Liver (tissue), 9 donors: ENCODE measurements around the gene ARHGEF40. TPM values are rescaled to one million over a fixed set of nuclear protein-coding genes. Genes with fewer than 3 reads are reported as not detected.

Experiments
- DNase-seq: peaks from one replicate; pipeline ENCODE4 v3.0.0-alpha.2; 2017; ENCODE audit warnings: low spot score
- H3K27ac ChIP-seq, 2 donors: one replicate each; pipeline ENCODE4 v1.7.0; 2013; ENCODE audit warnings: inconsistent platforms in 2 of 2, low read length in 2 of 2, control low read depth in 1 of 2, low read depth in 1 of 2, mild to moderate bottlenecking in 1 of 2
- H3K27me3 ChIP-seq, 4 donors: one replicate each; pipeline versions ENCODE4 v1.6.1 to v1.7.0; 2013; ENCODE audit warnings: low read length in 3 of 4, inconsistent platforms in 1 of 4, mild to moderate bottlenecking in 1 of 4, moderate library complexity in 1 of 4; ENCODE audit not compliant: control insufficient read depth in 4 of 4, insufficient read depth in 4 of 4
- H3K36me3 ChIP-seq, 4 donors: one replicate each; pipeline versions ENCODE4 v1.6.1 to v1.7.0; 2013; ENCODE audit warnings: low read length in 3 of 4, mild to moderate bottlenecking in 3 of 4, low read depth in 1 of 4, moderate library complexity in 1 of 4; ENCODE audit not compliant: control insufficient read depth in 4 of 4, insufficient read depth in 3 of 4
- H3K4me1 ChIP-seq, 4 donors: one replicate each; pipeline versions ENCODE4 v1.6.1 to v1.7.0; 2013; ENCODE audit warnings: low read length in 3 of 4, mild to moderate bottlenecking in 3 of 4, moderate library complexity in 1 of 4; ENCODE audit not compliant: control insufficient read depth in 4 of 4, insufficient read depth in 4 of 4
- H3K4me3 ChIP-seq, 3 donors: one replicate each; pipeline versions ENCODE4 v1.6.1 to v1.7.0; 2013; ENCODE audit warnings: low read length in 3 of 3, control low read depth in 1 of 3, low read depth in 1 of 3, mild to moderate bottlenecking in 1 of 3
- H3K9ac ChIP-seq, 2 donors: one replicate each; pipeline ENCODE4 v1.7.0; 2013; ENCODE audit warnings: low read length in 2 of 2, mild to moderate bottlenecking in 2 of 2, moderate library complexity in 2 of 2, control low read depth in 1 of 2, low read depth in 1 of 2
- H3K9me3 ChIP-seq, 4 donors: one replicate each; pipeline versions ENCODE4 v1.6.1 to v1.7.0; 2013; ENCODE audit warnings: low read length in 3 of 4; ENCODE audit not compliant: control insufficient read depth in 4 of 4
- ATF3 ChIP-seq: IDR thresholded peaks from 2 replicates; pipeline ENCODE4 v1.6.1; 2016; ENCODE audit warnings: antibody characterized with exemption
- EGR1 ChIP-seq, 2 donors: IDR thresholded peaks; 2 replicates each; pipeline ENCODE4 v1.6.1; 2016 to 2018; ENCODE audit warnings: antibody characterized with exemption in 2 of 2, low read depth in 2 of 2
- FOXA1 ChIP-seq: IDR thresholded peaks from 2 replicates; pipeline ENCODE4 v1.6.1; 2016; ENCODE audit warnings: antibody characterized with exemption
- FOXA2 ChIP-seq: IDR thresholded peaks from 2 replicates; pipeline ENCODE4 v1.6.1; 2016; ENCODE audit warnings: antibody characterized with exemption
- GABPA ChIP-seq, 2 donors: IDR thresholded peaks in 1 of 2; conservative IDR thresholded peaks in 1 of 2; 2 replicates each; pipeline ENCODE4 v1.6.1; 2016; ENCODE audit warnings: antibody characterized with exemption in 2 of 2, mild to moderate bottlenecking in 1 of 2, moderate library complexity in 1 of 2
- HNF4A ChIP-seq, 2 donors: conservative IDR thresholded peaks; 2 replicates each; pipeline ENCODE4 v1.6.1; 2016; ENCODE audit warnings: antibody characterized with exemption in 2 of 2, mild to moderate bottlenecking in 2 of 2
- HNF4G ChIP-seq: IDR thresholded peaks from 2 replicates; pipeline ENCODE4 v1.6.1; 2016; ENCODE audit warnings: antibody characterized with exemption
- JUND ChIP-seq, 2 donors: IDR thresholded peaks; 2 replicates each; pipeline ENCODE4 v1.6.1; 2016; ENCODE audit warnings: antibody characterized with exemption in 2 of 2
- MAX ChIP-seq: IDR thresholded peaks from 2 replicates; pipeline ENCODE4 v1.6.1; 2016; ENCODE audit warnings: antibody characterized with exemption
- NR2F2 ChIP-seq: IDR thresholded peaks from 2 replicates; pipeline ENCODE4 v1.6.1; 2016; ENCODE audit warnings: antibody characterized with exemption
- RAD21 ChIP-seq, 2 donors: IDR thresholded peaks; 2 replicates each; pipeline ENCODE4 v1.6.1; 2016; ENCODE audit warnings: antibody characterized with exemption in 2 of 2, mild to moderate bottlenecking in 2 of 2
- REST ChIP-seq: IDR thresholded peaks from 2 replicates; pipeline ENCODE4 v1.6.1; 2016; ENCODE audit warnings: antibody characterized with exemption, mild to moderate bottlenecking
- RXRA ChIP-seq, 2 donors: IDR thresholded peaks; 2 replicates each; pipeline ENCODE4 v1.6.1; 2017 to 2018; ENCODE audit warnings: antibody characterized with exemption in 2 of 2, mild to moderate bottlenecking in 1 of 2
- SP1 ChIP-seq: IDR thresholded peaks from 2 replicates; pipeline ENCODE4 v1.6.1; 2018; ENCODE audit warnings: antibody characterized with exemption, mild to moderate bottlenecking
- TAF1 ChIP-seq: conservative IDR thresholded peaks from 2 replicates; pipeline ENCODE4 v1.6.1; 2016; ENCODE audit warnings: antibody characterized with exemption, mild to moderate bottlenecking
- YY1 ChIP-seq: IDR thresholded peaks from 2 replicates; pipeline ENCODE4 v1.6.1; 2016; ENCODE audit warnings: antibody characterized with exemption, mild to moderate bottlenecking
- ZBTB33 ChIP-seq: IDR thresholded peaks from 2 replicates; pipeline ENCODE4 v1.6.1; 2016; ENCODE audit warnings: antibody characterized with exemption
- WGBS: extraction: QIAGEN DNeasy Blood & Tissue Kit; methylation state at CpG from one replicate; pipeline ENCODE4 v1.1.7; 2013; 5-methylcytosine and 5-hydroxymethylcytosine counted together
- polyA plus RNA-seq, 2 donors: library from polyadenylated mRNA; stranded (reverse) in 1 of 2; unstranded in 1 of 2; fragments of 200-250 nt in 1 of 2; fragments of >200 nt in 1 of 2; fragmentation: Nextera tagmentation in 1 of 2; extraction: Ambion mirVana in 1 of 2; gene quantifications; one replicate each; pipeline versions ENCODE4 v1.2.1 to v1.2.3, GENCODE V29; 2013 to 2015
- total RNA-seq, 2 donors: library from RNA; depleted of rRNA; stranded (reverse); fragments of >200 nt; gene quantifications; one replicate each; pipeline ENCODE4 v1.2.3, GENCODE V29; 2014
- TF ChIP-seq, protein P1 (sequence below): fragments of 150-350 bp; IDR thresholded peaks from 2 replicates; pipeline ENCODE4 v1.5.1; 2017; ENCODE audit warnings: improper control_type of control experiment, low read depth, low read length; ENCODE audit not compliant: missing input control
- donor health status: healthy.
- donor health status: healthy.
- donor health status: healthy.
- donor health status: healthy.
- donor health status: healthy.

Gene ARHGEF40
- total and polyA plus RNA-seq, 4 donors, result 9.3 to 42.5 (median 16.9) TPM

- TF ChIP-seq REST, result no peak
- TF ChIP-seq HNF4A (conservative IDR thresholded peaks at IDR 0.05), result no peak
- TF ChIP-seq YY1, result no peak
- TF ChIP-seq SP1, result no peak
- TF ChIP-seq JUND (IDR thresholded peaks at IDR 0.05), result no peak
- no peak for TF ChIP-seq HNF4G
- TF ChIP-seq RAD21 (IDR thresholded peaks at IDR 0.05), result no peak
- no peak for TF ChIP-seq MAX
- no peak for TF ChIP-seq FOXA1
- Histone ChIP-seq H3K36me3 (peaks cover 5 to 74% (median 42%) of the 10 kb centered on the region in 4 donors), H3K9ac (no peak overlapping the region), H3K4me1 (peaks cover 9 to 29% (median 18%) of the 10 kb centered on the region in 4 donors), H3K9me3 (no peaks in the 10 kb centered on the region), H3K27me3 (no peaks in the 10 kb centered on the region), H3K4me3 (no peak overlapping the region), H3K27ac (no peak overlapping the region)
- 90% methylated on average over 30 of the region's 30 CpGs for WGBS
- DNase-seq, result no peak
These were observed 11.5 kb downstream of the ARHGEF40 start for GRCh38 chr14:21081521-21082142.

DNA sequence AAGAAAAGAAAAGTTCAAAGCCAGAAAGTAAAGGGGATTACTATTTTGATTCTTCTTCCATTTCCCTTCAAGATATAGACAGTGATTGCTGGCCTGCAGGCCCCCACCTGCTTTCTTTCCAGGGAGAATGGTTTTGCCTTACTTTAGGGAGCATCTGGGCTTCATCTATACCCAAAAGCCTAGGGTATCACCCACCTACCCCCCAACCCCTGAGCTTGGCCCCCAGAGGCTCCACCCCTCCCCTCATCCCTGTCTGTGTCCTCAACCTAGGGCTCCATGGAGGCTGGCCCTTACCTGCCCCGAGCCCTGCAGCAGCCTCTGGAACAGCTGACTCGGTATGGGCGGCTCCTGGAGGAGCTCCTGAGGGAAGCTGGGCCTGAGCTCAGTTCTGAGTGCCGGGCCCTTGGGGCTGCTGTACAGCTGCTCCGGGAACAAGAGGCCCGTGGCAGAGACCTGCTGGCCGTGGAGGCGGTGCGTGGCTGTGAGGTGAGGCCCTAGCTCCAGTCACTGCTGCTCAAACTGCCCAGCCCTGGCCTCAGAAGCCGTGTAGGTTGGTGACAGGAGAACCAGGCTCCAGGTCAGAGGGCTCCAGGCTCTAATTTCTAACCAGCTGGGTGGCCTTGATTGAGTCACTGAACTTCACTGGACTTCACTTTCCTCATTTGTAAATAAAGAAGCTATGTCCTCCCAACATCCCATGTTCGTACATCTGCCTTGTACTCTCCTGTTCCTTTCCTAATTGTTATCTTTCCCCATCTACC, 13.6 kb downstream of the ARHGEF40 start:
- DNase-seq, result no peak
- H3K9me3 ChIP-seq, result no peaks in the 10 kb centered on the region
- peak; percentile 25 for TF ChIP-seq SP1
- TF ChIP-seq HNF4G, result no peak
- no peak for TF ChIP-seq REST
- no peak for TF ChIP-seq ATF3
- TF ChIP-seq RAD21 (IDR thresholded peaks at IDR 0.05), result no peak
- TF ChIP-seq, protein P1, sequence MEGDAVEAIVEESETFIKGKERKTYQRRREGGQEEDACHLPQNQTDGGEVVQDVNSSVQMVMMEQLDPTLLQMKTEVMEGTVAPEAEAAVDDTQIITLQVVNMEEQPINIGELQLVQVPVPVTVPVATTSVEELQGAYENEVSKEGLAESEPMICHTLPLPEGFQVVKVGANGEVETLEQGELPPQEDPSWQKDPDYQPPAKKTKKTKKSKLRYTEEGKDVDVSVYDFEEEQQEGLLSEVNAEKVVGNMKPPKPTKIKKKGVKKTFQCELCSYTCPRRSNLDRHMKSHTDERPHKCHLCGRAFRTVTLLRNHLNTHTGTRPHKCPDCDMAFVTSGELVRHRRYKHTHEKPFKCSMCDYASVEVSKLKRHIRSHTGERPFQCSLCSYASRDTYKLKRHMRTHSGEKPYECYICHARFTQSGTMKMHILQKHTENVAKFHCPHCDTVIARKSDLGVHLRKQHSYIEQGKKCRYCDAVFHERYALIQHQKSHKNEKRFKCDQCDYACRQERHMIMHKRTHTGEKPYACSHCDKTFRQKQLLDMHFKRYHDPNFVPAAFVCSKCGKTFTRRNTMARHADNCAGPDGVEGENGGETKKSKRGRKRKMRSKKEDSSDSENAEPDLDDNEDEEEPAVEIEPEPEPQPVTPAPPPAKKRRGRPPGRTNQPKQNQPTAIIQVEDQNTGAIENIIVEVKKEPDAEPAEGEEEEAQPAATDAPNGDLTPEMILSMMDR, result no peak
- no peak for TF ChIP-seq GABPA (IDR thresholded peaks at IDR 0.05 in 1 of 2, conservative IDR thresholded peaks at IDR 0.05 in 1 of 2)
- TF ChIP-seq TAF1, result no peak
- TF ChIP-seq FOXA1, result no peak
- TF ChIP-seq FOXA2, result no peak
- no peak for TF ChIP-seq YY1
- TF ChIP-seq EGR1 (IDR thresholded peaks at IDR 0.05; ENCODE audit: low read depth in 2 of 2), result no peak
- no peak for TF ChIP-seq ZBTB33
- TF ChIP-seq JUND (IDR thresholded peaks at IDR 0.05), result no peak
- TF ChIP-seq NR2F2, result no peak
- TF ChIP-seq MAX, result no peak
- peak; percentile 39 to 40 for TF ChIP-seq HNF4A (conservative IDR thresholded peaks at IDR 0.05)
- TF ChIP-seq RXRA (IDR thresholded peaks at IDR 0.05), result peak; percentile 34 to 43
- peaks cover 11 to 64% (median 45%) of the 10 kb centered on the region in 4 donors for H3K36me3 ChIP-seq
- peaks cover 9 to 29% (median 18%) of the 10 kb centered on the region in 4 donors for H3K4me1 ChIP-seq
- no peak overlapping the region for H3K27ac ChIP-seq
- no peak overlapping the region for H3K4me3 ChIP-seq
- H3K27me3 ChIP-seq, result no peaks in the 10 kb centered on the region
- H3K9ac ChIP-seq, result no peak overlapping the region
- 79% methylated on average over 11 of the region's 11 CpGs for WGBS
